Fibroblast of skin of left quadriceps (primary cell): Measurements from ENCODE around the gene INSR.

Source experiments
- DNase-seq, 2 experiments: peaks; one replicate each; pipeline ENCODE4 v3.0.0-alpha.2; 2013; ENCODE audit warnings: low read depth in 2 of 2

The INSR gene

DNA sequence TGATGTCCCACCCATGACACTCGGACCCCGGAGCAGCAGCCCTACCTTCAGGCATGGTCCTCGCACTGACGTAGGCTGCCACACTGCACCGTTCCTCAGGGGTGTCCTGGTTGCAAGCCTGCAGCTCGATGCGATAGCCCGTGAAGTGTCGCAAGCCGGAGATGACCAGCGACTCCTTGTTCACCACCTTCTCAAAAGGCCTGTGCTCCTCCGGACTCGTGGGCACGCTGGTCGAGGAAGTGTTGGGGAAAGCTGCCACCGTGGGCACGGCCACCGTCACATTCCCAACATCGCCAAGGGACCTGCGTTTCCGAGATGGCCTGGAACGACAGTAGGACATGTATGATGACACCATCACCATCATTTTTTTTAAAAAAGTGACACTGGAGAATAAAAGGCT is 151.4 kb downstream of the INSR start:
- no peak for DNase-seq

DNA sequence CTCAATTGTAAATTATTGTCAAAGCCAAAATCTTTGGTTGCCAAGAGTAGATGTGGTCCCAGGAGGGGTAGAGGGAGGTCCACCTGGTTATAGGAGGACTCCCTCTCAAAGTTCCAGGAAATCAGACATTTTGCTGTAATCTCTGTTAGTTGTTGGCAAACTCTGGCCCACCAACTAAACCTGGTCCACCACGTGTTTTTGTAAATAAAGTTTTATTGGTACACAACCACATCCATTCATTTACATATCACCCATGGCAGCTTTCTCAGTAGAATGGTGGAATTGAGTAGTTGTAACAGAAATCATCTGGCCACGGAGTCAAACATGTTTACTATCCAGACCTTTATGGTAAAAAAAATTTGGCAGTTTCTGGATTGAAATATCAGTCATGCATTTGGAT is 154.1 kb downstream of the INSR start:
- DNase-seq = no peak

DNA sequence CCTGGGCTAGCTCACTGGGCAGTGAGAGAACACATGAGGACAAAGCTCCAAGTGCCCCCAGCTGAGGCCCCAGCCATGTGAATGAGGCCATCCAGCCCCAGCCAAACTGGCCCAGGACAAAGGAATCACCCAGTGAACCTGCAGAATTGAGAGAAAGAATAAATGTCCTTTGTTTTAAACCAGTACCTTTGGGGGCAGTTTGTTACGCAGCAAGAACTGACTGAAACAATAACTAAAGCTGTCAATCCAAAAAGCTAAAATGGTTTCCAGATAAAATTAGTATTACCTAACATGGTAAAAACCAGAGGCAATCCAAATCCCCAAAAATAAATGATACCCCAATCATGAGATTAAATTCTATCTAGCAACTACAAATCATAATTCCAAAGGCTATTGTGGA is 155.1 kb downstream of the INSR start:
- DNase-seq = no peak

DNA sequence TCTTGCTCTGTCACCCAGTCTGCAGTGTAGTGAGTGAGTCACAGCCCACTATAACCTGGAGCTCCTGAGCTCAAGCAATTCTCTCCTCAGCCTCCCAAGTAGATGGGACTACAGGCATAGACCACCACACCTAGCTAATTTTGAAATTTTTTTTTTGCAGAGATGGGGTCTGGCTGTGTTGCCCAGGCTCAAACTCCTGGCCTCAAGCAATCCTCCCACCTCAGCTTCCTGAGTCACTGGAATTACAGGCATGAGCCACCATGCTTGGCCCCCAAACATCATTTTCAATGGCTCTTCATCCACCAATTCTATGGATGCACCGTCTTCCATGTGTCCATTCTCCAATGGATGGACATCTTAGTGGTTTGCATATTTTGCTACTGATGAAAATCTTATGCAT is 155.8 kb downstream of the INSR start:
- DNase-seq = no peak

DNA sequence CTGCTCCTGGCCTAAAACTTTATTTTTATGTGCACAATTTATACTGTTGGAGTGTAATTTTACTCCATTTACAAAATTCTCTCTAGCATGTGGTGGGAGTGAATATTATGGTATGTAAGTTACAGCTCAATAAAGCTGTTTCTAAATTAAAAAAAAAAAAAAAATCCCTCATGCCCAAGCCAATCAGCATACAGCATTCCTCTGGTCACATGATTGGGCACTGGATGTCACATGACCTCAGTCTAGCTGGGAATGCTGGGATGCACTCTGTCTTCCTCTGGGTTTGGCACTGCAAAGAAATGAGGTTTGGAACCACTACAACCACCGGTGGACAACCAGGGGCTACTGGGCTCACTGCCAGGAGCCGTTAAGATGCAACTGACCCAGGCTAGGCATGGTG is 157.1 kb downstream of the INSR start:
- no peak for DNase-seq

DNA sequence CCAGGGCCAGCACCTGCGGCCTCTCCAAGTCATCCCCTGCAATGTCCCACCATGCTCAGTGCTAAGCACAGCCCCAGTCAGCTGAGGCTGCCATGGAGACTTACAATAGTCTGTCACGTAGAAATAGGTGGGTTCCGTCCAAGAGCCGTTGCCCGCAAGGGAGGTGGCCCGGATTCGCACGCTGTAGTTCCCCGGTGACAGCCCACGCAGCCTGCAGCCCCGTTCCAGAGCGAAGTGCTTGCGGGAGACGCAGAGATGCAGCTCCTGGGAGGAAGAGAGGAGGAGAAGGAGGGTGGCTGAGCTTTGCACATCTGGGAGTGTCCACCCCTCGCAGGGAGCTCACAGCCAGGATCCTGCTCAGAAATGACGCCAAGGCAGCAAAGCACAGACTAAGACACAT is 162.2 kb downstream of the INSR start:
- DNase-seq = no peak

DNA sequence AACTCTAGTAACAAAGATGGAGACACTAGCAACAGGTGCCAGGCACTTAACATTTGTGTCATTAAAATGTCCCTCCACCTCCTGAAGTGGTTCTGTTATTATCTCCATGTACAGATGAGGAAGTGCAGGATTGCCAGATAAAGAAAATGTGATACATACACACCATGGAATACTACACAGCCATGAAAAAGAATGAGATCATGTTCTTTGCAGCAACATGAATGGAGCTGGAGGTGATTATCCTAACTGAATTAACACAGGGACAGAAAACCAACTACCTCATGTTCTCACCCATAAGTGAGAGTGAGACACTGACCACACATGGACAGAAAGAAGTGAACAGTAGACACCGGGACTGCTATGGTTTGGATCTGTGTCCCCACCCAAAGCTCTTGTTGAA is 164.2 kb downstream of the INSR start:
- DNase-seq = no peak

DNA sequence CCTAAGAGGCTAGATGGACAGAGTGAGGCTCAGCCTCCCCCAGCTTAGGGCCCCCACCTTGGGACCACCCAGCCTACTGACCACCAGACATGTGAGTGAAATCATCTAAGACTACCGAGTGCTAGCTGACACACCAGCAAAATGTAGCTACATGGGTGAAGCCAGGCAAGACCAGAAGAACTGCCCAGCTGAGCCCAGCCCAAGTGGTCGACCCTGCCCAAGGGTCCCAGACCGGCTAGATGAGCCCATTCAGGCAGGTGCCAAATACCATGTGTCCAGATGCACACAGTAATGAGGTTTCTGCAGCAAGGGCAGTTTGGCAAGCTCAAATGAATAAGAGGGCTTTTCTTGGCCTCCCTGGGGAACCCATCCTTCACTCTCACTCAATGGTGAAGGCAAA is 168.1 kb downstream of the INSR start:
- DNase-seq = no peak

DNA sequence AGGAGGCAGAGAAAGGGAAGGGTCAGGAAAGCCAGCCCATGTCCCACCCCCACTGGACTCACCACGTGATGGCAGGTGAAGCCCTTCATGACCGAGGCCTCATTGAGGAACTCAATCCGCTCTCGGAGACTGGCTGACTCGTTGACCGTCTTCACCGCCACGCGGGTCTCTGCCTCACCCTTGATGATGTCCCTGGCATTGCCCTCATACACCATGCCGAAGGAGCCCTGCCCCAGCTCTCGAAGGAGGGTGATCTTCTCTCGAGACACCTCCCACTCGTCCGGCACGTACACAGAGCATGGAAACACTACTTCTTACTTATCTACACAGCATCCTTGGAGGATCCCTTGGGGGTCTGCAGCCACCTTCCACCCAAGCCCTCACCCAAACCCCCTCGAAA is 169.0 kb downstream of the INSR start:
- DNase-seq = no peak

DNA sequence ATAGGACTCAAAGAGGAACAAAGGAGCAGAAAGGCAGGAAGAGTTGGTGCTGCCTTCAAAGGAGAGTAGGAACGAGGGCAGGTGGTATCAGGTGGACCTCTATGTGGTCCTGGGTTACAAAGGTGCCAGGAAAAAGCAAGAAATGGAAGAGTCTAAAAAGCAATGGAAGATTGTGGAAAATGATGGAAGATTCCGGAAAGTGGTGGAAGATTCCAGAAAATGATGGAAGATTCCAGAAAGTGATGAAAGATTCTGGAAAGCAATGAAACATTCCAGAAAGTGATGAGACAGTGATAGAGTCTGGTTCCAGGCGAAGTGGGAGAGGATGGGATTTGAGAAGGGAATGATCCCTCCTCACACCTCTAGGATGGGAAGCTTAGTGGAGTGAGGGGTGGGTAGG is 169.4 kb downstream of the INSR start:
- no peak for DNase-seq

DNA sequence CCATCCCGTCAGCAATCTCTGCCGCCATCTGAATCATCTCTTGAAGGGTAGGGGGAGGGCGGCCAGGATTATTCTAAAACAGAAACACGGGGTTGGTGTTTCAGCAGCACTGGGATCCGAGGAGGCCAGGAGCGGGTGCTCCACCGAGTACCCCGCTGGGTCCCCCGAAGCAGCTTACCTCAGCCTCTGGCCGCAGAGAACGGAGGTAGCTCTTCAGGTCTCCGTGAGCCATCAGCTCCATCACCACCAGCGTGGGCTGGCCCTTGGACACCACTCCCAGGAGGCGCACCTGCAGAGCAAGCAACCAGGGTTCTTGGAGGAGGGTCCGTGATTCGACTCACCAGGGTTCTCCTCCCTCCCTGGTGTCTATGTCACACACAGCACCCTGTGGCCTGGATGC is 171.5 kb downstream of the INSR start:
- no peak for DNase-seq

DNA sequence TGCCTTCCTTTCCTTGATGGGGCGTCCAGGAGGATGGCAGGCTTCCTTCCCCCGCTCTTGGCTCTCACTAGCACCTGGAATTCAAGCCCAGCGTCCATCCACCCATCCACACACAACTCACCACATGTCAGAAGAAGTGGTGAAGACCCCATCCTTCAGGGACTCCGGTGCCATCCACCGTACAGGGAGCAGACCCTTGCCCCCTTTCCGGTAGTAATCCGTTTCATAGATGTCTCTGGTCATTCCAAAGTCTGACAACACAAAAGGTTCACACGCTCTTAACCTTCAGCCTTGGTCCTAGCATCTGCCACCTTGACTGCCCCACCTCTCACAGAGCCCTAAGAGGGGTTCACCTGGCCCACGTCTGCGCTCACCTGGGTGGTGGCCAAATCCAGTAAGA is 173.7 kb downstream of the INSR start:
- no peak for DNase-seq

DNA sequence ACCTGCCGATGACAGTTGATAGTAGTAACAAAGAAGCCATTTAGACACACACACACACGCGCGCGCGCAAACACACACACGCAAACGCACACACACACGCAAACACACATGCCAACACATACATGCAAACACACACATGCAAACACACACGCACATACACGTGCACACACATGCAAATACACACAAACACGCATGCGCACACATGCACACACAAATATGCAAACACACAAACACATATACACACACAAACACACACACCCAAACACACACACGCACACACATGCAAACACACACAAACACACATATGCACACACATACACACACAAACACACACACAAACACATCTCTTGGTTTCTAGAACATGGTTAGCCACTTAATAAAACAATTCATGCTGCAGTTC is 174.6 kb downstream of the INSR start:
- no peak for DNase-seq

DNA sequence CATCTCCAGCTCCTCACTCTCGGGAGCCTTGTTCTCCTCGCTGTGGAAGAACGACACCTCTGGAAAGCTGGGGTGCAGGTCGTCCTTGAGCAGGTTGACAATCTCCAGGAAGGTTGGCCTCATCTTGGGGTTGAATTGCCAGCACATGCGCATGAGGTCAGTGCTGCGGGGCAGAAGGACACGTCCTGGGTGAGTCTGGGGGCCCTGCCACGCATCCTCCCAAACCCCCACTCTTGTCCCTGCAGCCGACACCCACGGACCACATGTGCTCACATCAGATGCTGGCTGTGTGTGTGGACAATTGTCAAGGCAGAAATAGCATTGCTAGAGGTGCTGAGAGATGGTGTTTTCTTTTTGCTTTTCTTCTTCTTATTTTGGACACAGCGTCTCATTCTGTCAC is 177.0 kb downstream of the INSR start:
- DNase-seq = no peak

DNA sequence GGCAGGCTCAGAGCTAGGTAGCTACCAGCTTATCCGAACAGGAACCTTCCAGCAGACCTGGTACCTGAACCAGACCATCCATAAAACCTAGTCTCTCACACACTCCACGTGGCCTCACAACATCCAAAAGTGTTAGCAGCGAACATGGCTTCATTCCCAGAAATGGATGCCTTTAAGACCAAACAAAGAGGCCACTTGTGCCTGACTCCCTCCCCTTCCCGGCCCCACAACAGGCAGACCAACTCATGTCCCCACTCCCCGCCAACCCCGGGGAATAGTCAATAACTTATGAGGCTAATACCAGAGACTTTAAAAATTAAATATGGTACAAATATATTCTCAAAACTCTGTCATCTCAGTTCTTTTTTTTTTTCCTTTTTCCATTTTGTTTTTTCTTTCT is 178.5 kb downstream of the INSR start:
- DNase-seq = no peak

DNA sequence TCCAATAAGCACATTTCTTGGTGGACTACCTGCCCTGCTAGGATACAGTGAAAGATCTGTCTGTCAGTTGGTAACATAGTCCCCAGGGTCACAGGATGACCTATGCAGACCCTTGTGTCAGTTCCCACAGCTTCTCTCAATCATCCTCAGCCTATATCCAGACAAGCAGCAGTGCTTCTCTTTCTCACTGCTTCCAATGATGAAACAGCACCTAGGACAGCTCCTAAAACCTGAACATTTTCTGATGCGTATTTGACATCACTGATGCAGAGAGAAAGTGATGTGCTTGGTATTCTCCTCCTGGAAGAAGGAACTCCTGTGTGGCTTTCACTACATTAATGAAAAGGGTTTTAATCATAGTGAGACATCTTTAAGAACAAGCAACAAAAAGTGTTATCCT is 181.0 kb downstream of the INSR start:
- DNase-seq = no peak

DNA sequence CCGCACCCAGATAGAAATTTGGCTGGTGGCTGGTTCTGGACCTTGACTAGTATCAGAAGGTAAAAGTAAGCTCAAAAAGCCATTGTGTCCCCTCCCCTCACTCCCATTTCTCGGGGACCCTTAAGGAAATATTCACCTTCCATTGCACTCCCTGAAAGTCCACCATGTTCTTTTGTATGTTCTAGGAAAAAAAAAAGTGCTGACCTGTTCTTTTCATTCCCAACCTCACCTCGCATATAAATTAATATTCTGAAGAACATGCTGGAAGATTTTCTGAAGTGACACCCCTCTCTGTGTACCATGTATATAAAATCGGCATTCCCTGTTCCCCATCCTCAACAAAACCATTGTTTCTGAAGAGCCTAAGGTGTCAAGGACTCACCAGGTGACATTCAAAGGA is 181.5 kb downstream of the INSR start:
- no peak for DNase-seq

DNA sequence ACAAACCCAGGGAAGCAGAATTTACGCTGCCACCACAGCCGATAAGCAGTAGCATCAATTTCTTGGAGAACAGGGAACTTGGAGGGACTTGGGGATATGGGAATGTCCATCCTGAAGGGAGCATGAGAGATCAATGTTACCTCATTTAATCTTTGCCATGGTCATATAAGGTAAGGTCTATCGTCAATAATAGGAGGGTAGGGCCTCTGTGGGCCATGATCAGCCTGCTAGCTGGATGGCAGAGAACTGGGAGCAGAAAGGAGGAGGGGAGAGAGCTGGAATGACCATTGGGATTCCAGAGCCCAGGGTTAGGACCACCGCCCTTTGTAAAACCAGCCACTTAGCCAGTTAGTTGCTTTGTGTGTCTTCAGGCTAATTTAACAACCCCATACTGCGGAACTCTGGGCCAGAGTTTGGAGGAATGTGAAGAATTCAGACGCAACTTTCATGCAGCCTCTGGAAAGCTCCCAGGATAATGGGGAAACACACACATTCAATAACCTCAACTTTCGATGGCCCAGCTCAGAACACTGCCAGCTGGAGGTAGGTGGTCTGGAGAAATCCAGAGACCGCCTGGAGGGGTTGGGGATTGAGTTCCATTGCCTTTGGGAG is 184.4 kb downstream of the INSR start:
- no peak for DNase-seq

DNA sequence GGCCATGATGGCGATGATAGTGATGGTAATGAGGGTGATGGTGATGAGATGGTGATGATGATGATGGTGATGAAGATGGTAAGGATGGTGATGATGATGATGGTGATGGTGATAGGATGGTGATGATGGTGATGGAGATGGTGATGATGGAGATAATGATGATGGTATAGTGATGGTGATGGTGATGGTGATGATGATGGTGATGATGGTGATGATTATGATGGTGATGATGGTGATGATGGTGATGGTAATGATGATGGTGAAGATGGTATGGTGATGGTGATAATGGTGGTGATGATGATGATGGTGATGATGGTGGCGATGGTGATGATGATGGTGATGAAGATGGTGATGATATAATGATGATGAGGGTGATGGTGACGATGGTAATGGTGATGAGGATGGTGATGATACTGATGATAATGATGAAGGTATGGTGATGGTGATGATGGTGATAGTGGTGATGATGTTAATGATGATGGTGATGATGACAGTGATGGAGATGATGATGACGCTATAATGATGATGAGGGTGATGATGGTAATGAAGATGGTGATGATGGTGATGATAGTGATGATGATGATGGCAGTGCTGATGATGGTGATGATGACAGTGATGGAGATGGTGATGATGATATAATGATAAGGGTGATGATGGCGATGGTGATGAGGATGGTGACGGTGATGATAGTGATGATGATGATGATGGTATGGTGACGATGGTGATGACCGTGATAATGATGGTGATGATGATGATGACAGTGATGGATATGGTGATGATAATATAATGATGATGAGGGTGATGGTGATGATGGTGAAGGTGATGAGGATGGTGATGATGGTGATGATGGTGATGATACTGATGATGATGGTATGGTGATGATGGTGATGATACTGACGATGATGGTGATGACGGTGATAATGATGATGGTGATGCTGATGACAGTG is 187.2 kb downstream of the INSR start:
- no peak for DNase-seq

DNA sequence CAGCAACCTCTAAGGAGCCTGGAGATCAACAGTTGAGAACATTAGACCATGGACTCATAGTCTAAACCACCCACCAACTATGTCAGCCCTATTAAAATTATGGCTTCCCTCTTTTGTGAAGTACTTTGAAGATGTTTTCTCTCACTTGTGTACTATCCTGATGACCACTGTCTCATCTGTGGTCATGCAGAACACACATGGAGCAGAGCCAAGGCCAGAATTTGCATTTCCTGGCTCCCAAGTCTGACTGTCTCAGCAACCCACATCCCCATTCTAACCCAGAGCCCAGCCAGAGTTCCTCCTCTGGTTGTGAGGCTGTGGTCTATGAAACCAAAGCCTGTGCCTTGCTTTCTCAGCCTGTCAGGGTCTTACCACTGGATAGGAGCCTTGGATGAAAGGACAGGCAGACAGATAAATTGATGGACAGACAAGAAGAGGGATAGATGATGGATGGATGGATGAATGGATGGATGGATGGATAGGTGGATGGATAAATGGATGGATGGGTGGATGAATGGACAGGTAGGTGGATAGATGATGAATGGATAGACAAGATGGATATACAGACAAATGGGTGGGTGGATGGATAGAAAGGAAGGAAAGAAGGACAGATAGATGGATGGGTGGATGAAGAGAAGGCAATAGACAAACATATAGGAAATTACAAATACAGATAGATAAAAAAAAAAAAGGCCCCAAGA is 189.3 kb downstream of the INSR start:
- DNase-seq = no peak

DNA sequence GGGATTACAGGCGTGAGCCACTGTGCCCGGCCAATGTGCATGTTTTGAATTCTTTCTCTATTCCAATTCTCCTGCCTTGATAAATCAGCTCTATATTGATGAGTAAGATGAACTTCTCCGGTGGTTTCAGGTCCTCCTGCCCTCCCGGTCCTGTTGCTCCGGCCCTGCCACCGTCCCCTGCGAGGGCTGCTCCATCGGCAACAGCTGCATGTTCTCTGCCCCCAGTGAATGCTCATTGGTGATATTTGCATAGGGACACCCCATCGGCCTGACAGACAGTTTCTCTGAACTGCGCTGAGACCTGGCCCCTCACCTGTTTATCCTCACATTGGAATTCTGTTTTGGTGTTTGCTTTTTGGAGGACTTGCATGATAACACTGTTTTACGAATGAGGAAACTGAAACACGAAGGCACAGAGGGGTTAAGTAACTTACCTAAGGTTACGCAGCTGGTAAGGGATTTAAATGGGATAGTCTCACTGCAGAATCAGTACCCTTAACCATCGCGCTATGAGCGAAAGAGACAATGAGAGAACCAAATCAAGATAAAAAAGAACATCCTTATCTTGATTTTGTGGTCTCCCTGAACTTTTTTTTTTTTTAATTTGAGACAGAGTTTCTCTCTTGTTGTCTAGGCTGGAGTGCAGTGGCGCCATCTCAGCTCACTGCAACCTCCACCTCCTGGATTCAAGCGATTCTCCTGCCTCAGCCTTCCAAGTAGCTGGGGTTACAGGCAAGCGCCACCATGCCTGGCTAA is 192.5 kb downstream of the INSR start:
- no peak for DNase-seq

DNA sequence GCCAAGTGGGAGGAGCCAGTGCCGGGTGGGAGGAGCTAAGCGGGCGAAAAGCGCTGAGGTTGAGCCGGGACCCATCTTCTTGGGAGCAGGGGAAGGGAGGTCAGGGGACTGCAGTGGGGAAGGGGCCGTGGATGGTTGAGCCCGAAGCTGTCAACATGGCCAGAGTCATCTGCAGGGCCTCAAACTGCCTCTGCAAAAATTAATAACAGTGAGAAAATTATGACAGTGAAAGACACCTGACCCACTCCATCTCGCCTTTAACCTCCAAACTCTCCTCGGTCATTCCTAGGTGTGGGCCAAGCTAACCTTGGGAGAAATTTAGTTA is 194.7 kb downstream of the INSR start:
- no peak for DNase-seq
